Measurements from ENCODE around the gene DGKI. TPM values are rescaled to one million over a fixed set of nuclear protein-coding genes. Genes with fewer than 3 reads are reported as not detected.

The DGKI gene
- total RNA-seq, 1 experiment from 2014 or later, result 0.55 TPM

DNA sequence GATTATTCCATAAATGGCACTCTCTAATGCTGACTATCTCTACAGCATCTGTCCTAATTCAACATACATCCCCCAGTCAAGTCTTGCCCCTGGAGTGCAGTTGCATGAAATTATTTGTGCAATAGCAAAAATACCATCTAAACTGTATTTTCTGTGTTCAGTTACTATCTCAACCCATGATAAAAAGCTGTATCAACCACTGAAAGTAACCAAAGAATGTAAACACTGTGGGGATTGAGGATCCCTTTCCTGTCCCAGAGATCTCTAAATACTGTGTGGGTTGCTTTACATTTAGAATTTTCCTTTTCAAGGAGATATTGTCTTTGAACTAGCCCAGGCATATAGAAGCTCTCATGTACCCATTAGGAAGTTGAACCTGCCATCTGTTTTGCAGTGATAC is 23.9 kb upstream of the DGKI start:
- Histone ChIP-seq H3K23ac (ENCODE audit: insufficient read length, low read depth, low read length) (no peak overlapping the region), H3K27me3 (ENCODE audit: insufficient read depth, low read length) (no peaks in the 10 kb centered on the region), H3K18ac (ENCODE audit: insufficient read length, low read depth, low read length) (no peak overlapping the region), H3K4me2 (ENCODE audit: insufficient read depth, insufficient read length, low read length) (no peak overlapping the region), H3K4me1 (ENCODE audit: insufficient read depth, low read length) (peaks cover 3% of the 10 kb centered on the region; the same call in 1 of the 2 replicates), H2AFZ (ENCODE audit: low read length) (no peak overlapping the region), H2BK120ac (ENCODE audit: low read depth, low read length, poor library complexity, severe bottlenecking) (no peak overlapping the region), H3K4ac (ENCODE audit: low read depth, low read length) (no peak overlapping the region), H4K91ac (ENCODE audit: insufficient read length, low read depth, low read length) (no peak overlapping the region), H3T11ph (ENCODE audit: low read length) (no peak overlapping the region), H3K23me2 (ENCODE audit: insufficient read length, low read depth, low read length, poor library complexity, severe bottlenecking) (no peaks in the 10 kb centered on the region), H3K27ac (ENCODE audit: insufficient read length, low read depth, low read length) (no peak overlapping the region), H2BK20ac (ENCODE audit: low read depth, low read length, poor library complexity, severe bottlenecking) (no peak overlapping the region), H4K8ac (replicated peaks; ENCODE audit: insufficient read length, low read depth, low read length) (no peak overlapping the region), H4K20me1 (ENCODE audit: control insufficient read depth, insufficient read depth, insufficient read length) (no peaks in the 10 kb centered on the region), H3K9ac (ENCODE audit: extremely low read depth, insufficient read length, low read length) (no peak overlapping the region), H2BK5ac (ENCODE audit: insufficient read length, low read length) (no peak overlapping the region), H3K79me2 (ENCODE audit: insufficient read depth, low read length) (no peaks in the 10 kb centered on the region), H2BK12ac (ENCODE audit: insufficient read length, low read depth, low read length) (no peak overlapping the region), H2BK15ac (ENCODE audit: low read depth, low read length) (no peak overlapping the region), H3K9me3 (ENCODE audit: control insufficient read depth, low read depth, low read length) (no peaks in the 10 kb centered on the region), H2AK5ac (ENCODE audit: insufficient read length, low read length) (no peak overlapping the region), H3K14ac (ENCODE audit: insufficient read depth, low read length) (no peak overlapping the region), H3K56ac (ENCODE audit: insufficient read length, low read depth, low read length) (no peak overlapping the region), H3K79me1 (ENCODE audit: insufficient read depth, low read depth, low read length, poor library complexity, severe bottlenecking) (no peaks in the 10 kb centered on the region), H4K5ac (ENCODE audit: insufficient read length, low read depth, low read length) (no peak overlapping the region)
- no peak overlapping the region for H3K4me3 Mint-ChIP-seq
- peaks cover 22 to 69% (median 45%) of the 10 kb centered on the region in 3 experiments for H3K36me3 Mint-ChIP-seq (ENCODE audit: insufficient read depth in 1 of 3, low read depth in 3 of 3)
- H3K4me1 Mint-ChIP-seq, result peaks cover 20 to 22% of the 10 kb centered on the region in 2 experiments
- H3K27ac Mint-ChIP-seq, result no peak overlapping the region
- TF ChIP-seq, protein P1, sequence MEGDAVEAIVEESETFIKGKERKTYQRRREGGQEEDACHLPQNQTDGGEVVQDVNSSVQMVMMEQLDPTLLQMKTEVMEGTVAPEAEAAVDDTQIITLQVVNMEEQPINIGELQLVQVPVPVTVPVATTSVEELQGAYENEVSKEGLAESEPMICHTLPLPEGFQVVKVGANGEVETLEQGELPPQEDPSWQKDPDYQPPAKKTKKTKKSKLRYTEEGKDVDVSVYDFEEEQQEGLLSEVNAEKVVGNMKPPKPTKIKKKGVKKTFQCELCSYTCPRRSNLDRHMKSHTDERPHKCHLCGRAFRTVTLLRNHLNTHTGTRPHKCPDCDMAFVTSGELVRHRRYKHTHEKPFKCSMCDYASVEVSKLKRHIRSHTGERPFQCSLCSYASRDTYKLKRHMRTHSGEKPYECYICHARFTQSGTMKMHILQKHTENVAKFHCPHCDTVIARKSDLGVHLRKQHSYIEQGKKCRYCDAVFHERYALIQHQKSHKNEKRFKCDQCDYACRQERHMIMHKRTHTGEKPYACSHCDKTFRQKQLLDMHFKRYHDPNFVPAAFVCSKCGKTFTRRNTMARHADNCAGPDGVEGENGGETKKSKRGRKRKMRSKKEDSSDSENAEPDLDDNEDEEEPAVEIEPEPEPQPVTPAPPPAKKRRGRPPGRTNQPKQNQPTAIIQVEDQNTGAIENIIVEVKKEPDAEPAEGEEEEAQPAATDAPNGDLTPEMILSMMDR (conservative IDR thresholded peaks at IDR 0.05), result no peak
- H3K27me3 Mint-ChIP-seq (ENCODE audit: low read depth), result no peaks in the 10 kb centered on the region
- H3K9me3 Mint-ChIP-seq, result peaks cover 4 to 5% of the 10 kb centered on the region in 2 experiments; a peak in 1 of 5 replicates
- DNase-seq, result no peak
